ENCODE results near the gene RSF1.

DNA sequence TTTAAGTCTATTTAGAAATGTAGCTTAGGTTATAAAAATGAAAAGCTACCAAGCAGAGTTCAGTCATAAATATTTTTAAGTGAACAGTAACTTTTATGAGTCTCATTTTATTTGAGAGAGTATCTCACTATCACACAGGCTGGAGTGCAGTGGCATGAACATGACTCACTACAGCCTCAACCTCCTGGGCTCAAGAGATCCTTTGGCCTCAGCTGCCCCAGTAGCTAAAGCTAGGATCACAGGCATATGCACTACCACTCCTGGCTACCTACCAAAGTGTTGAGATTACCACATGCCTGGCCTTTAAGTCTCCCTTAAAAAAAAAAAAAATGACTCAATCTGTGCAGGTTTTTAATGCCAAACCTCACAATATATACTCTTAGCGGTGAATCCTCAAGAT, 148.3 kb downstream of the RSF1 start:
- TF ChIP-seq POLR2AphosphoS5 (IDR thresholded peaks at IDR 0.05; ENCODE audit: low read depth, low read length) (no peak), TAF1 (IDR thresholded peaks at IDR 0.05; ENCODE audit: low read depth, low read length) (no peak)

All from GM12891 (cell line).